Naive thymus-derived CD4-positive, alpha-beta T cell (primary cell): ENCODE results near the gene RPL31. TPM values are rescaled to one million over a fixed set of nuclear protein-coding genes. Genes with fewer than 3 reads are reported as not detected.

Experiments
- ATAC-seq: fragments of 150-1000 bp; cut with Tn5 transposase; 2 replicates; pipeline ENCODE4 v1.10.0; 2021; ENCODE audit warnings: mild to moderate bottlenecking, moderate library complexity
- CTCF ChIA-PET: fragments of 350-600 bp; sonication (Branson Sonifier 250); formaldehyde crosslinking; loops from one replicate; lab custom pipeline; 2021; ENCODE audit warnings: antibody characterized with exemption; lab: Charles Lee
- POLR2A ChIA-PET: fragments of 350-600 bp; sonication (Branson Sonifier 250); formaldehyde crosslinking; loops from one replicate; lab custom pipeline; 2021; ENCODE audit warnings: antibody characterized with exemption, inconsistent platforms; lab: Charles Lee
- DNase-seq, 9 donors: peaks; one replicate each; pipeline versions ENCODE4 v3.0.0 to v3.0.0-alpha.2; 2020 to 2022; ENCODE audit warnings: mixed read lengths in 1 of 9
- H3K27ac ChIP-seq: one replicate; pipeline ENCODE4 v1.7.0; 2013; ENCODE audit warnings: mild to moderate bottlenecking, low read depth, low read length, moderate library complexity
- H3K27me3 ChIP-seq, 2 donors: one replicate each; pipeline ENCODE4 v1.7.0; 2013; ENCODE audit warnings: low read length in 2 of 2, mild to moderate bottlenecking in 2 of 2, moderate library complexity in 2 of 2; ENCODE audit not compliant: control insufficient read depth in 2 of 2, insufficient read depth in 2 of 2
- H3K36me3 ChIP-seq, 3 experiments: 1 replicate in 2 of 3; 2 replicates in 1 of 3; pipeline ENCODE4 v1.7.0; 2013; ENCODE audit warnings: low read length in 3 of 3, mild to moderate bottlenecking in 3 of 3, moderate library complexity in 1 of 3; ENCODE audit not compliant: insufficient read depth in 3 of 3, control insufficient read depth in 2 of 3
- H3K4me1 ChIP-seq, 2 donors: one replicate each; pipeline ENCODE4 v1.7.0; 2013; ENCODE audit warnings: low read length in 2 of 2, mild to moderate bottlenecking in 2 of 2, moderate library complexity in 1 of 2; ENCODE audit not compliant: control insufficient read depth in 2 of 2, insufficient read depth in 2 of 2
- H3K4me3 ChIP-seq: 2 replicates; pipeline ENCODE4 v1.7.0; 2013; ENCODE audit warnings: mild to moderate bottlenecking, low read length
- H3K9me3 ChIP-seq, 3 experiments: 1 replicate in 2 of 3; 2 replicates in 1 of 3; pipeline ENCODE4 v1.7.0; 2013; ENCODE audit warnings: low read length in 3 of 3; ENCODE audit not compliant: control insufficient read depth in 2 of 3
- H3K27ac Mint-ChIP-seq, 9 donors: one replicate each; pipeline ENCODE4 v1.8.0; 2020 to 2022; ENCODE audit warnings: mixed read lengths in 9 of 9, mild to moderate bottlenecking in 8 of 9, moderate library complexity in 5 of 9, inconsistent platforms in 2 of 9
- H3K27me3 Mint-ChIP-seq, 5 donors: one replicate each; pipeline ENCODE4 v1.8.0; 2021 to 2022; ENCODE audit warnings: mixed read lengths in 5 of 5, mild to moderate bottlenecking in 1 of 5
- H3K36me3 Mint-ChIP-seq, 5 donors: one replicate each; pipeline ENCODE4 v1.8.0; 2020 to 2022; ENCODE audit warnings: mixed read lengths in 5 of 5, mild to moderate bottlenecking in 3 of 5, inconsistent platforms in 1 of 5
- H3K4me1 Mint-ChIP-seq, 7 donors: one replicate each; pipeline ENCODE4 v1.8.0; 2020 to 2022; ENCODE audit warnings: mixed read lengths in 7 of 7, mild to moderate bottlenecking in 3 of 7, inconsistent platforms in 1 of 7
- H3K4me3 Mint-ChIP-seq, 10 donors: one replicate each; pipeline ENCODE4 v1.8.0; 2020 to 2022; ENCODE audit warnings: mild to moderate bottlenecking in 10 of 10, mixed read lengths in 10 of 10, moderate library complexity in 6 of 10, inconsistent platforms in 2 of 10
- H3K9me3 Mint-ChIP-seq, 11 donors: one replicate each; pipeline ENCODE4 v1.8.0; 2020 to 2022; ENCODE audit warnings: mixed read lengths in 11 of 11, mild to moderate bottlenecking in 4 of 11, inconsistent platforms in 1 of 11, moderate library complexity in 1 of 11
- intact Hi-C, 2 donors: fragments of 100-400 bp; cut with micrococcal nuclease; formaldehyde crosslinking; loops; one replicate each; pipeline ENCODE4 v1.15.1; 2023
- polyA plus RNA-seq, 2 donors: library from polyadenylated mRNA; unstranded; fragments of 300-500 nt; fragmentation: Illumina TruSeq; gene quantifications; one replicate each; pipeline ENCODE4 v1.2.3, GENCODE V29; 2021
- total RNA-seq, 6 experiments: library from RNA in 5 of 6; stranded (reverse) in 5 of 6; gene quantifications; 1 replicate in 5 of 6; 2 replicates in 1 of 6; pipeline ENCODE4 v1.2.3 and lab custom pipeline; 2021 to 2026

Gene RPL31
- total and polyA plus RNA-seq, 7 experiments from 2014 or later, result 1,182 to 8,686 (median 2,740) TPM

GRCh38 chr2:100984892-100985307 is 17.2 kb upstream of the RPL31 start:
- H3K9me3 ChIP-seq, result no peaks in the 10 kb centered on the region
- CTCF ChIA-PET, result interaction anchor here (0.6 to 4.2 kb wide), 5 partner anchors 356 to 403 kb away, joined by 3 to 46 read pairs (median 4); no protein-coding TSS in a partner anchor
- DNase-seq (peak; percentile 55 to 78 (median 72)), ATAC-seq (peak; percentile 86)
- H3K27ac ChIP-seq, result no peak overlapping the region
- H3K27me3 Mint-ChIP-seq, result peaks cover 0 to 2% (median 0%) of the 10 kb centered on the region in 5 donors
- no peaks in the 10 kb centered on the region for H3K27me3 ChIP-seq
- H3K36me3 ChIP-seq, result no peaks in the 10 kb centered on the region
- no peaks in the 10 kb centered on the region for H3K4me1 ChIP-seq
- H3K4me3 ChIP-seq, result no peak overlapping the region
- peaks cover 0 to 6% (median 3%) of the 10 kb centered on the region in 7 donors for H3K4me1 Mint-ChIP-seq
- no peak overlapping the region for H3K4me3 Mint-ChIP-seq
- POLR2A ChIA-PET, result no interaction called here
- peak overlapping the region in 2 of 9 donors; percentile 6 to 83 for H3K27ac Mint-ChIP-seq
- peaks cover 0 to 7% (median 0%) of the 10 kb centered on the region in 5 donors for H3K36me3 Mint-ChIP-seq
- intact Hi-C loops, result loop anchor here (1.0 to 10.0 kb wide), 7 partner anchors 170 to 558 kb away; no protein-coding TSS in a partner anchor
- H3K9me3 Mint-ChIP-seq, result no peaks in the 10 kb centered on the region

- intact Hi-C loops, result loop anchor here (5.0 to 10.0 kb wide), 2 partner anchors 171 to 174 kb away; no protein-coding TSS in a partner anchor
- Mint-ChIP-seq H3K27me3 (peaks cover 0 to 2% (median 0%) of the 10 kb centered on the region in 5 donors), H3K4me3 (no peak overlapping the region), H3K9me3 (no peaks in the 10 kb centered on the region), H3K36me3 (peaks cover 0 to 10% (median 0%) of the 10 kb centered on the region in 5 donors), H3K4me1 (peaks cover 0 to 6% (median 3%) of the 10 kb centered on the region in 7 donors), H3K27ac (no peak overlapping the region)
- H3K9me3 ChIP-seq, result no peaks in the 10 kb centered on the region
- H3K36me3 ChIP-seq, result no peaks in the 10 kb centered on the region
- H3K4me3 ChIP-seq, result no peak overlapping the region
- H3K27me3 ChIP-seq, result no peaks in the 10 kb centered on the region
- DNase-seq (no peak), ATAC-seq (no peak)
- CTCF ChIA-PET, result interaction anchor here (0.7 to 4.2 kb wide), 7 partner anchors 18 to 382 kb away, joined by 3 to 46 read pairs (median 4); no protein-coding TSS in a partner anchor
- no peak overlapping the region for H3K27ac ChIP-seq
- POLR2A ChIA-PET, result no interaction called here
- no peaks in the 10 kb centered on the region for H3K4me1 ChIP-seq
Measured at GRCh38 chr2:100986157-100986556, 15.9 kb upstream of the RPL31 start.

- ATAC-seq (no peak), DNase-seq (no peak)
- CTCF ChIA-PET, result interaction anchor here (0.8 to 4.2 kb wide), 5 partner anchors 14 to 393 kb away, joined by 3 to 46 read pairs (median 4); no protein-coding TSS in a partner anchor
- intact Hi-C loops, result loop anchor here (5.0 to 10.0 kb wide), 2 partner anchors 173 to 175 kb away; no protein-coding TSS in a partner anchor
- Histone ChIP-seq H3K36me3 (no peaks in the 10 kb centered on the region), H3K4me3 (no peak overlapping the region), H3K27me3 (no peaks in the 10 kb centered on the region), H3K27ac (no peak overlapping the region), H3K4me1 (no peaks in the 10 kb centered on the region), H3K9me3 (no peaks in the 10 kb centered on the region)
- peaks cover 0 to 10% (median 0%) of the 10 kb centered on the region in 5 donors for H3K36me3 Mint-ChIP-seq
- no peak overlapping the region for H3K27ac Mint-ChIP-seq
- H3K9me3 Mint-ChIP-seq, result no peaks in the 10 kb centered on the region
- POLR2A ChIA-PET, result interaction anchor here (2.0 kb wide), 1 partner anchor 14 kb away, joined by 6 read pairs; the partner anchor contains the start of gene RPL31
- H3K4me3 Mint-ChIP-seq, result no peak overlapping the region
- H3K4me1 Mint-ChIP-seq, result peaks cover 0 to 6% (median 3%) of the 10 kb centered on the region in 7 donors
- peaks cover 0 to 2% (median 0%) of the 10 kb centered on the region in 5 donors for H3K27me3 Mint-ChIP-seq
Measured at GRCh38 chr2:100987536-100987935, 14.6 kb upstream of the RPL31 start.

GRCh38 chr2:100987974-100988373 is 14.1 kb upstream of the RPL31 start:
- POLR2A ChIA-PET, result interaction anchor here (2.0 kb wide), 1 partner anchor 14 kb away, joined by 6 read pairs; the partner anchor contains the start of gene RPL31
- Histone ChIP-seq H3K4me1 (no peaks in the 10 kb centered on the region), H3K4me3 (no peak overlapping the region), H3K9me3 (no peaks in the 10 kb centered on the region), H3K27ac (no peak overlapping the region), H3K27me3 (no peaks in the 10 kb centered on the region), H3K36me3 (no peaks in the 10 kb centered on the region)
- CTCF ChIA-PET, result interaction anchor here (0.7 to 4.2 kb wide), 6 partner anchors 8 to 393 kb away, joined by 3 to 46 read pairs (median 4); no protein-coding TSS in a partner anchor
- no peak for ATAC-seq
- H3K9me3 Mint-ChIP-seq, result no peaks in the 10 kb centered on the region
- H3K4me3 Mint-ChIP-seq, result no peak overlapping the region
- H3K4me1 Mint-ChIP-seq, result peaks cover 0 to 6% (median 4%) of the 10 kb centered on the region in 7 donors
- H3K27ac Mint-ChIP-seq, result no peak overlapping the region
- no peak for DNase-seq
- intact Hi-C loops, result loop anchor here (5.0 to 10.0 kb wide), 2 partner anchors 173 to 176 kb away; no protein-coding TSS in a partner anchor
- peaks cover 0 to 2% (median 0%) of the 10 kb centered on the region in 5 donors for H3K27me3 Mint-ChIP-seq
- H3K36me3 Mint-ChIP-seq, result peaks cover 0 to 10% (median 0%) of the 10 kb centered on the region in 5 donors

- Mint-ChIP-seq H3K36me3 (peaks cover 0 to 10% (median 0%) of the 10 kb centered on the region in 5 donors), H3K4me1 (peaks cover 0 to 6% (median 4%) of the 10 kb centered on the region in 7 donors), H3K4me3 (no peak overlapping the region), H3K27ac (no peak overlapping the region), H3K9me3 (no peaks in the 10 kb centered on the region), H3K27me3 (peaks cover 0 to 2% (median 0%) of the 10 kb centered on the region in 5 donors)
- intact Hi-C loops, result loop anchor here (5.0 to 10.0 kb wide), 2 partner anchors 174 to 177 kb away; no protein-coding TSS in a partner anchor
- CTCF ChIA-PET, result interaction anchor here (0.7 to 4.2 kb wide), 5 partner anchors 7 to 394 kb away, joined by 3 to 46 read pairs (median 5); no protein-coding TSS in a partner anchor
- no peaks in the 10 kb centered on the region for H3K27me3 ChIP-seq
- ATAC-seq (no peak), DNase-seq (no peak)
- no peak overlapping the region for H3K4me3 ChIP-seq
- H3K27ac ChIP-seq, result no peak overlapping the region
- POLR2A ChIA-PET, result interaction anchor here (2.0 kb wide), 1 partner anchor 13 kb away, joined by 6 read pairs; the partner anchor contains the start of gene RPL31
- H3K4me1 ChIP-seq, result no peaks in the 10 kb centered on the region
- no peaks in the 10 kb centered on the region for H3K9me3 ChIP-seq
- H3K36me3 ChIP-seq, result no peaks in the 10 kb centered on the region
Measured at GRCh38 chr2:100988630-100989417, 13.3 kb upstream of the RPL31 start.

- Histone ChIP-seq H3K27me3 (no peaks in the 10 kb centered on the region), H3K36me3 (no peaks in the 10 kb centered on the region), H3K9me3 (no peaks in the 10 kb centered on the region), H3K4me3 (no peak overlapping the region), H3K4me1 (no peaks in the 10 kb centered on the region), H3K27ac (no peak overlapping the region)
- POLR2A ChIA-PET, result interaction anchor here (1.0 kb wide), 1 partner anchor 13 kb away, joined by 3 read pairs; the partner anchor contains the start of gene RPL31
- Mint-ChIP-seq H3K27me3 (peaks cover 0 to 2% (median 0%) of the 10 kb centered on the region in 5 donors), H3K36me3 (peaks cover 0 to 13% (median 0%) of the 10 kb centered on the region in 5 donors), H3K27ac (no peak overlapping the region), H3K4me1 (peaks cover 0 to 6% (median 4%) of the 10 kb centered on the region in 7 donors), H3K9me3 (no peaks in the 10 kb centered on the region), H3K4me3 (no peak overlapping the region)
- intact Hi-C loops, result loop anchor here (5.0 to 10.0 kb wide), 2 partner anchors 175 to 177 kb away; no protein-coding TSS in a partner anchor
- ATAC-seq (no peak), DNase-seq (no peak)
- CTCF ChIA-PET, result interaction anchor here (1.0 to 2.8 kb wide), 3 partner anchors 259 to 382 kb away, joined by 4 to 10 read pairs (median 5); no protein-coding TSS in a partner anchor
Measured at GRCh38 chr2:100989666-100990065, 12.4 kb upstream of the RPL31 start.
